ENCODE data around the gene ASPHD1.

ASPHD1 gene

DNA sequence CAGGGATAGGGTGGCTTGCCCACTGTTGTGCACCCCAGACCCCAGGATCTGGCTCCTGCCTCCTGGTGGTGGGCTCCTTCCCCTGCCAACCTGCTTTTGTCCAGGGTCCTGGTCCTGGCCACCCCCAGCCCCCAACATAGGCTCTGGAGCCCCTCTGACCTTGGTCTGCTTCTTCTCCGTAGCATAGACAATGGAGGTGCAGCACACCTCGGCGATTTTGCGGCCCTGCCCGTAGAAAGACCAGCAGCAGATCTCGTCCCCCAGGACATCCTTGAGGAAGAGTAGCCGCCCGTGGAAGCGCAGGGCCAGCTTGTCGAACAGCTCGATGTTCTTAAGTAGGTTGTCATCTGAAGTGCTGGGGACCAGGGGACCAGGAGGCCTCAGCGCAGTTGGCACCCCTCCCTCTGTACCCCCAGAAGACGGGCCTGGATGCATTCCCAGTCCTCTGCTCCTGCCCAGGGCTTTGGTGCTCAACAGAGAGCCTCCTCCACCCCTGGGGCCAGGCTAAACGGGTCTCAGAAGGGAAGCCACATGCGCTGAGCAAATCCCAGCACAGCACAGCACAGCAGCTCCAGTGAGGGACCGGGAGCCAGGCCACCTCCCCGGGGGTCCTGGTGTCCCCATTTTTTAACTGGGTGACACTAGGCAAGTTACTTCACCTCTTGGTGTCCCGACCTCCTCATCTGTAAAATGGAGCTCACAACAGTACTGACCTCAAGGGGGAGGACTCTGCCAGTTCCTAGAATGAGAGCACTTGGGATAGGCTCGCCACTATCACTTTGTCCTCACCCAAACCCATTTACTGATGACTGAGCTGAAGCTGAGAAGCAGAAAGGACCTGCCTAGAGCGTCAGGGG, 10.8 kb downstream of the ASPHD1 start:
- TF ChIP-seq FOXP2 (optimal IDR thresholded peaks at IDR 0.05; ENCODE audit: borderline replicate concordance, extremely low read depth, extremely low read length, insufficient read depth), result no peak
- no peak for TF ChIP-seq TAF1 (IDR thresholded peaks at IDR 0.05; ENCODE audit: borderline replicate concordance, insufficient read depth, low read length)
- TF ChIP-seq, protein P1, sequence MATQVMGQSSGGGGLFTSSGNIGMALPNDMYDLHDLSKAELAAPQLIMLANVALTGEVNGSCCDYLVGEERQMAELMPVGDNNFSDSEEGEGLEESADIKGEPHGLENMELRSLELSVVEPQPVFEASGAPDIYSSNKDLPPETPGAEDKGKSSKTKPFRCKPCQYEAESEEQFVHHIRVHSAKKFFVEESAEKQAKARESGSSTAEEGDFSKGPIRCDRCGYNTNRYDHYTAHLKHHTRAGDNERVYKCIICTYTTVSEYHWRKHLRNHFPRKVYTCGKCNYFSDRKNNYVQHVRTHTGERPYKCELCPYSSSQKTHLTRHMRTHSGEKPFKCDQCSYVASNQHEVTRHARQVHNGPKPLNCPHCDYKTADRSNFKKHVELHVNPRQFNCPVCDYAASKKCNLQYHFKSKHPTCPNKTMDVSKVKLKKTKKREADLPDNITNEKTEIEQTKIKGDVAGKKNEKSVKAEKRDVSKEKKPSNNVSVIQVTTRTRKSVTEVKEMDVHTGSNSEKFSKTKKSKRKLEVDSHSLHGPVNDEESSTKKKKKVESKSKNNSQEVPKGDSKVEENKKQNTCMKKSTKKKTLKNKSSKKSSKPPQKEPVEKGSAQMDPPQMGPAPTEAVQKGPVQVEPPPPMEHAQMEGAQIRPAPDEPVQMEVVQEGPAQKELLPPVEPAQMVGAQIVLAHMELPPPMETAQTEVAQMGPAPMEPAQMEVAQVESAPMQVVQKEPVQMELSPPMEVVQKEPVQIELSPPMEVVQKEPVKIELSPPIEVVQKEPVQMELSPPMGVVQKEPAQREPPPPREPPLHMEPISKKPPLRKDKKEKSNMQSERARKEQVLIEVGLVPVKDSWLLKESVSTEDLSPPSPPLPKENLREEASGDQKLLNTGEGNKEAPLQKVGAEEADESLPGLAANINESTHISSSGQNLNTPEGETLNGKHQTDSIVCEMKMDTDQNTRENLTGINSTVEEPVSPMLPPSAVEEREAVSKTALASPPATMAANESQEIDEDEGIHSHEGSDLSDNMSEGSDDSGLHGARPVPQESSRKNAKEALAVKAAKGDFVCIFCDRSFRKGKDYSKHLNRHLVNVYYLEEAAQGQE (IDR thresholded peaks at IDR 0.05; ENCODE audit: insufficient read depth in 1 of 2, low read depth in 2 of 2, low read length in 2 of 2), result no peak
- TF ChIP-seq SIN3A (IDR thresholded peaks at IDR 0.05; ENCODE audit: borderline replicate concordance, insufficient read depth, low read length), result no peak
- TF ChIP-seq POLR2AphosphoS5 (IDR thresholded peaks at IDR 0.05; ENCODE audit: low read depth, low read length), result no peak

DNA sequence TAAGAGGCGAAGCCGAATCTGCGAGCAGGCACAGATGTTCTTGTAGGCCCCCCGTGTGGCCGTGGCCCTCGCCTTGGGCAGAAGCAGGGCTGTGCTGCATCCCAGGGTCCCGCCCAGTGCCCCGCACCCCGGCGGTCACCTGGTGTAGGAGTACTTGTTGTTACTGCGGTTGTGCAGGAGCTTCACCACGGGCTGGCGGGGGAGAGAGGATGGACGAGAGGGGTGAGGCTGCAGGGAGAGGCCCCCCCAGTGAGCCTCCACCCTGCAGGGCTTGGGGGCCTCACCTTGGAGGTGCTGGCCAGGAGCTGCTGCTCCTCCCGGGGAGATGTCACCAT, 11.4 kb downstream of the ASPHD1 start:
- no peak for TF ChIP-seq POLR2AphosphoS5 (IDR thresholded peaks at IDR 0.05; ENCODE audit: low read depth, low read length)
- TF ChIP-seq, protein P1 (IDR thresholded peaks at IDR 0.05; ENCODE audit: insufficient read depth in 1 of 2, low read depth in 2 of 2, low read length in 2 of 2), result no peak
- TF ChIP-seq FOXP2 (optimal IDR thresholded peaks at IDR 0.05; ENCODE audit: borderline replicate concordance, extremely low read depth, extremely low read length, insufficient read depth), result no peak
- no peak for TF ChIP-seq SIN3A (IDR thresholded peaks at IDR 0.05; ENCODE audit: borderline replicate concordance, insufficient read depth, low read length)
- no peak for TF ChIP-seq TAF1 (IDR thresholded peaks at IDR 0.05; ENCODE audit: borderline replicate concordance, insufficient read depth, low read length)

DNA sequence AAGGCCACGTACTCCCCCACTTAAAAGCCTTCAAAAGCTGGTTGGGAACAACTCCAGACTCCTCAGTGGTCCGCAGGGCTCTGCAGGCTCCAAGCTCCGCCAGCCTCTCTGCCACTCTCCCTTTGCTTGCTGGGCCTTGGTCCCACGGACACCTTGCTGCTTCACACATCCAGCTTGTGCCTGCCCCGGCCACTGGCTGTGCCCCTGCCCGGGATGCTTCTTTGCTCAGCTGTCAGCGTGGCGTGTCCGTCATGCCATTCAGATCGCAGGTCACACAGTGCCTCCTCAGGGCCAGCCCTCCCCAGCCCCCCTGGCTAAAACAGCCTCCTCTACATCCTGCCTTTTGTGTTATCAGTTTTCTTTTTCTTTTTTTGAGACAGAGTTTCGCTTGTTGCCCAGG, 11.8 kb downstream of the ASPHD1 start:
- TF ChIP-seq FOXP2 (optimal IDR thresholded peaks at IDR 0.05; ENCODE audit: borderline replicate concordance, extremely low read depth, extremely low read length, insufficient read depth) (no peak), TAF1 (IDR thresholded peaks at IDR 0.05; ENCODE audit: borderline replicate concordance, insufficient read depth, low read length) (no peak), SIN3A (IDR thresholded peaks at IDR 0.05; ENCODE audit: borderline replicate concordance, insufficient read depth, low read length) (no peak), POLR2AphosphoS5 (IDR thresholded peaks at IDR 0.05; ENCODE audit: low read depth, low read length) (no peak)
- TF ChIP-seq, protein P1 (IDR thresholded peaks at IDR 0.05; ENCODE audit: insufficient read depth in 1 of 2, low read depth in 2 of 2, low read length in 2 of 2), result no peak

DNA sequence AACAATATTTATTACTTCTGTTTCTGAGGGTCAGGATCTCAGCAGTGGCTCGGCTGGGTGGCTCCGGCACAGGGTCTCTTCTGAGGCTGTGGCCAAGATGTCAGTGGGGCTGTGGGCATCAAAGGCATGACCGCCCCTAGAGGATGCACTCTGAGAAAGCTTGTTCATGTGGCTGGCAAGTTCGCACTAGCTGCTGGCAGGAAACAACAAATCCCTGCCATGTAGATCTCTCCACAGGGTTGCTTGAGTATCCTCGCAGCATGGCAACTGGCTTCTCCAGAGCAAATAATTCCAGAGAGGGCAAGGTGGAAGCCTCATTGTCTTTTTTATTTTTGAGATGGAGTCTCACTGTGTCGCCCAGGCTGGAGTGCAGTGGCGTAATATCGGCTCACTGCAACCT, 13.2 kb downstream of the ASPHD1 start:
- no peak for TF ChIP-seq POLR2AphosphoS5 (IDR thresholded peaks at IDR 0.05; ENCODE audit: low read depth, low read length)
- TF ChIP-seq TAF1 (IDR thresholded peaks at IDR 0.05; ENCODE audit: borderline replicate concordance, insufficient read depth, low read length), result no peak
- TF ChIP-seq, protein P1 (IDR thresholded peaks at IDR 0.05; ENCODE audit: insufficient read depth in 1 of 2, low read depth in 2 of 2, low read length in 2 of 2), result no peak
- TF ChIP-seq FOXP2 (optimal IDR thresholded peaks at IDR 0.05; ENCODE audit: borderline replicate concordance, extremely low read depth, extremely low read length, insufficient read depth), result no peak
- no peak for TF ChIP-seq SIN3A (IDR thresholded peaks at IDR 0.05; ENCODE audit: borderline replicate concordance, insufficient read depth, low read length)

Data from PFSK-1 (cell line).